K562 (cell line): Measurements from ENCODE around the gene U2AF1L4. TPM values are rescaled to one million over a fixed set of nuclear protein-coding genes. Genes with fewer than 3 reads are reported as not detected.

Experiments
- BRCA1 ChIP-seq, 2 experiments: fragments of 450-650 bp in 1 of 2; sonication (generic) in 1 of 2; formaldehyde crosslinking in 1 of 2; IDR thresholded peaks; 2 replicates each; pipeline versions ENCODE4 v1.5.0 to v1.6.1; 2017 to 2020; ENCODE audit warnings: mild to moderate bottlenecking in 1 of 2, missing genetic modification reagents in 1 of 2
- CHD2 ChIP-seq: IDR thresholded peaks from 2 replicates; pipeline ENCODE4 v1.6.1; 2011; ENCODE audit warnings: low read depth, low read length
- FOXJ3 ChIP-seq: sonication (generic); formaldehyde crosslinking; IDR thresholded peaks from 2 replicates; pipeline ENCODE4 v1.4.0; 2020; ENCODE audit warnings: mild to moderate bottlenecking, missing genetic modification reagents
- GTF2E2 ChIP-seq: fragments of 200-800 bp; sonication (Bioruptor generic); IDR thresholded peaks from 2 replicates; pipeline ENCODE4 v1.6.1; 2016; ENCODE audit warnings: missing genetic modification characterization, missing compliant biosample characterization
- GTF2F1 ChIP-seq: IDR thresholded peaks from 2 replicates; pipeline ENCODE4 v1.6.1; 2011; ENCODE audit warnings: low read depth, low read length, improper control_type of control experiment
- HDAC2 ChIP-seq: fragments of 450-650 bp; IDR thresholded peaks from 2 replicates; pipeline ENCODE4 v1.6.1; 2016; ENCODE audit warnings: mild to moderate bottlenecking
- HDAC8 ChIP-seq: fragments of 450-650 bp; IDR thresholded peaks from 2 replicates; pipeline ENCODE4 v1.6.1; 2016; ENCODE audit warnings: mild to moderate bottlenecking, missing genetic modification characterization, moderate library complexity, missing compliant biosample characterization
- IRF1 ChIP-seq: sonication (generic); formaldehyde crosslinking; IDR thresholded peaks from 2 replicates; pipeline ENCODE4 v1.8.0; 2022; ENCODE audit warnings: missing genetic modification reagents, mild to moderate bottlenecking, borderline replicate concordance
- PCBP1 ChIP-seq: fragments of 200-400 bp; formaldehyde crosslinking; IDR thresholded peaks from 2 replicates; pipeline ENCODE4 v1.6.1; 2018; ENCODE audit warnings: mild to moderate bottlenecking, low read depth, low read length; ENCODE audit not compliant: poor library complexity, severe bottlenecking
- POLR2G ChIP-seq: fragments of 200-400 bp; formaldehyde crosslinking; IDR thresholded peaks from 2 replicates; pipeline ENCODE4 v1.6.1; 2017; ENCODE audit warnings: low read depth, mild to moderate bottlenecking, antibody characterized with exemption, low read length, moderate library complexity
- RBM14 ChIP-seq: fragments of 200-400 bp; formaldehyde crosslinking; IDR thresholded peaks from 2 replicates; pipeline ENCODE4 v1.6.1; 2018; ENCODE audit warnings: low read depth, mild to moderate bottlenecking, low read length, moderate library complexity, borderline replicate concordance; ENCODE audit not compliant: insufficient read depth
- RFX1 ChIP-seq: fragments of 450-650 bp; IDR thresholded peaks from 2 replicates; pipeline ENCODE4 v1.6.1; 2016; ENCODE audit warnings: mild to moderate bottlenecking, moderate library complexity
- ZNF133 ChIP-seq: fragments of 250-450 bp; sonication (Bioruptor Pico); IDR thresholded peaks from 2 replicates; pipeline ENCODE4 v1.4.0; 2020; ENCODE audit warnings: mild to moderate bottlenecking
- ZNF583 ChIP-seq: fragments of 250-450 bp; sonication (Bioruptor Pico); IDR thresholded peaks from 2 replicates; pipeline ENCODE4 v1.4.0; 2020
- polyA plus RNA-seq, 8 experiments: library from polyadenylated mRNA; depleted of rRNA in 4 of 8; stranded (reverse) in 5 of 8; unstranded in 3 of 8; fragments of >200 nt; fragmentation: Nextera tagmentation in 2 of 8; fragmentation: Illumina TruSeq in 1 of 8; extraction: Ambion mirVana in 2 of 8; extraction: Trizol in 1 of 8; gene quantifications; 2 replicates each; pipeline versions ENCODE4 v1.2.1 to v1.2.3, GENCODE V29; 2011 to 2014; ENCODE audit warnings: inconsistent platforms in 1 of 8, missing spikeins in 1 of 8
- total RNA-seq, 7 experiments: library from RNA; depleted of rRNA in 6 of 7; stranded (reverse); fragments of >200 nt in 6 of 7; fragmentation: Illumina TruSeq in 2 of 7; extraction: Trizol in 2 of 7; gene quantifications; 2 replicates each; pipeline versions ENCODE4 v1.2.1 to v1.2.3, GENCODE V29; 2011 to 2021; ENCODE audit warnings: low replicate concordance in 1 of 7
- TF ChIP-seq, protein P1 (sequence below): fragments of 450-650 bp; formaldehyde crosslinking; IDR thresholded peaks from 2 replicates; pipeline ENCODE4 v1.4.0; 2022; ENCODE audit warnings: missing genetic modification characterization
- TF ChIP-seq, protein P2 (sequence below), 2 experiments: fragments of 450-650 bp; IDR thresholded peaks; 2 replicates each; pipeline ENCODE4 v1.6.1; 2018; ENCODE audit warnings: mild to moderate bottlenecking in 2 of 2, low read depth in 1 of 2; ENCODE audit not compliant: partially characterized antibody in 2 of 2
- TF ChIP-seq, protein P3 (sequence below): sonication (generic); formaldehyde crosslinking; IDR thresholded peaks from 2 replicates; pipeline ENCODE4 v1.8.1; 2023; ENCODE audit warnings: mild to moderate bottlenecking, missing genetic modification reagents

U2AF1L4 gene
- total and polyA plus RNA-seq, 9 of the 15 experiments (the other 6 are each of a cell fraction or from before 2014, with no cell fraction given), result 8.4 to 19.5 (median 12.6) TPM

- TF ChIP-seq, protein P1, sequence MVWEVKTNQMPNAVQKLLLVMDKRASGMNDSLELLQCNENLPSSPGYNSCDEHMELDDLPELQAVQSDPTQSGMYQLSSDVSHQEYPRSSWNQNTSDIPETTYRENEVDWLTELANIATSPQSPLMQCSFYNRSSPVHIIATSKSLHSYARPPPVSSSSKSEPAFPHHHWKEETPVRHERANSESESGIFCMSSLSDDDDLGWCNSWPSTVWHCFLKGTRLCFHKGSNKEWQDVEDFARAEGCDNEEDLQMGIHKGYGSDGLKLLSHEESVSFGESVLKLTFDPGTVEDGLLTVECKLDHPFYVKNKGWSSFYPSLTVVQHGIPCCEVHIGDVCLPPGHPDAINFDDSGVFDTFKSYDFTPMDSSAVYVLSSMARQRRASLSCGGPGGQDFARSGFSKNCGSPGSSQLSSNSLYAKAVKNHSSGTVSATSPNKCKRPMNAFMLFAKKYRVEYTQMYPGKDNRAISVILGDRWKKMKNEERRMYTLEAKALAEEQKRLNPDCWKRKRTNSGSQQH (CRISPR knock-in tag), result no peak
- TF ChIP-seq HDAC8, result no peak
- TF ChIP-seq RFX1, result peak; percentile 91
- no peak for TF ChIP-seq FOXJ3 (CRISPR knock-in tag)
- peak; percentile 19; the same call in 1 of the 2 replicates for TF ChIP-seq HDAC2
- no peak for TF ChIP-seq GTF2F1
- no peak for TF ChIP-seq BRCA1 (IDR thresholded peaks at IDR 0.05)
- no peak for TF ChIP-seq BRCA1 (CRISPR knock-in tag; IDR thresholded peaks at IDR 0.05)
- TF ChIP-seq, protein P2, sequence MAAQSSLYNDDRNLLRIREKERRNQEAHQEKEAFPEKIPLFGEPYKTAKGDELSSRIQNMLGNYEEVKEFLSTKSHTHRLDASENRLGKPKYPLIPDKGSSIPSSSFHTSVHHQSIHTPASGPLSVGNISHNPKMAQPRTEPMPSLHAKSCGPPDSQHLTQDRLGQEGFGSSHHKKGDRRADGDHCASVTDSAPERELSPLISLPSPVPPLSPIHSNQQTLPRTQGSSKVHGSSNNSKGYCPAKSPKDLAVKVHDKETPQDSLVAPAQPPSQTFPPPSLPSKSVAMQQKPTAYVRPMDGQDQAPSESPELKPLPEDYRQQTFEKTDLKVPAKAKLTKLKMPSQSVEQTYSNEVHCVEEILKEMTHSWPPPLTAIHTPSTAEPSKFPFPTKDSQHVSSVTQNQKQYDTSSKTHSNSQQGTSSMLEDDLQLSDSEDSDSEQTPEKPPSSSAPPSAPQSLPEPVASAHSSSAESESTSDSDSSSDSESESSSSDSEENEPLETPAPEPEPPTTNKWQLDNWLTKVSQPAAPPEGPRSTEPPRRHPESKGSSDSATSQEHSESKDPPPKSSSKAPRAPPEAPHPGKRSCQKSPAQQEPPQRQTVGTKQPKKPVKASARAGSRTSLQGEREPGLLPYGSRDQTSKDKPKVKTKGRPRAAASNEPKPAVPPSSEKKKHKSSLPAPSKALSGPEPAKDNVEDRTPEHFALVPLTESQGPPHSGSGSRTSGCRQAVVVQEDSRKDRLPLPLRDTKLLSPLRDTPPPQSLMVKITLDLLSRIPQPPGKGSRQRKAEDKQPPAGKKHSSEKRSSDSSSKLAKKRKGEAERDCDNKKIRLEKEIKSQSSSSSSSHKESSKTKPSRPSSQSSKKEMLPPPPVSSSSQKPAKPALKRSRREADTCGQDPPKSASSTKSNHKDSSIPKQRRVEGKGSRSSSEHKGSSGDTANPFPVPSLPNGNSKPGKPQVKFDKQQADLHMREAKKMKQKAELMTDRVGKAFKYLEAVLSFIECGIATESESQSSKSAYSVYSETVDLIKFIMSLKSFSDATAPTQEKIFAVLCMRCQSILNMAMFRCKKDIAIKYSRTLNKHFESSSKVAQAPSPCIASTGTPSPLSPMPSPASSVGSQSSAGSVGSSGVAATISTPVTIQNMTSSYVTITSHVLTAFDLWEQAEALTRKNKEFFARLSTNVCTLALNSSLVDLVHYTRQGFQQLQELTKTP (IDR thresholded peaks at IDR 0.05; ENCODE audit: low read depth in 1 of 2, partially characterized antibody in 2 of 2), result peak in 1 of 2 experiments; percentile 93
- no peak for TF ChIP-seq PCBP1
- no peak for TF ChIP-seq POLR2G
- TF ChIP-seq, protein P3, sequence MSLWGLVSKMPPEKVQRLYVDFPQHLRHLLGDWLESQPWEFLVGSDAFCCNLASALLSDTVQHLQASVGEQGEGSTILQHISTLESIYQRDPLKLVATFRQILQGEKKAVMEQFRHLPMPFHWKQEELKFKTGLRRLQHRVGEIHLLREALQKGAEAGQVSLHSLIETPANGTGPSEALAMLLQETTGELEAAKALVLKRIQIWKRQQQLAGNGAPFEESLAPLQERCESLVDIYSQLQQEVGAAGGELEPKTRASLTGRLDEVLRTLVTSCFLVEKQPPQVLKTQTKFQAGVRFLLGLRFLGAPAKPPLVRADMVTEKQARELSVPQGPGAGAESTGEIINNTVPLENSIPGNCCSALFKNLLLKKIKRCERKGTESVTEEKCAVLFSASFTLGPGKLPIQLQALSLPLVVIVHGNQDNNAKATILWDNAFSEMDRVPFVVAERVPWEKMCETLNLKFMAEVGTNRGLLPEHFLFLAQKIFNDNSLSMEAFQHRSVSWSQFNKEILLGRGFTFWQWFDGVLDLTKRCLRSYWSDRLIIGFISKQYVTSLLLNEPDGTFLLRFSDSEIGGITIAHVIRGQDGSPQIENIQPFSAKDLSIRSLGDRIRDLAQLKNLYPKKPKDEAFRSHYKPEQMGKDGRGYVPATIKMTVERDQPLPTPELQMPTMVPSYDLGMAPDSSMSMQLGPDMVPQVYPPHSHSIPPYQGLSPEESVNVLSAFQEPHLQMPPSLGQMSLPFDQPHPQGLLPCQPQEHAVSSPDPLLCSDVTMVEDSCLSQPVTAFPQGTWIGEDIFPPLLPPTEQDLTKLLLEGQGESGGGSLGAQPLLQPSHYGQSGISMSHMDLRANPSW, result no peak
- TF ChIP-seq ZNF583 (CRISPR knock-in tag), result no peak
- TF ChIP-seq ZNF133 (CRISPR knock-in tag), result no peak
- 0 out of 2 replicates have a peak, but pooled peaks have one; percentile 43 for TF ChIP-seq IRF1 (CRISPR knock-in tag)
- peak; percentile 28; the same call in 1 of the 2 replicates for TF ChIP-seq CHD2
- 0 out of 2 replicates have a peak, but pooled peaks have one; percentile 21 for TF ChIP-seq GTF2E2
- no peak for TF ChIP-seq RBM14
Measured at GRCh38 chr19:35745328-35746086, at the start of gene U2AF1L4, which contains the start of gene PSENEN (continued).
